SIG-M5 (cell line): ENCODE data around the gene TFR2.
A peak's percentile ranks its signal among the peaks of the same experiment; 100 is the strongest.
"Not testable (repeated sequence)": the region's sequence is repeated elsewhere in the genome, so short reads cannot be mapped to it uniquely, and the experiment has no call there.

ENCODE experiments used
- DNase-seq: peaks from one replicate; lab custom pipeline; 2025; lab: John Stamatoyannopoulos, UW

TFR2 gene

DNA sequence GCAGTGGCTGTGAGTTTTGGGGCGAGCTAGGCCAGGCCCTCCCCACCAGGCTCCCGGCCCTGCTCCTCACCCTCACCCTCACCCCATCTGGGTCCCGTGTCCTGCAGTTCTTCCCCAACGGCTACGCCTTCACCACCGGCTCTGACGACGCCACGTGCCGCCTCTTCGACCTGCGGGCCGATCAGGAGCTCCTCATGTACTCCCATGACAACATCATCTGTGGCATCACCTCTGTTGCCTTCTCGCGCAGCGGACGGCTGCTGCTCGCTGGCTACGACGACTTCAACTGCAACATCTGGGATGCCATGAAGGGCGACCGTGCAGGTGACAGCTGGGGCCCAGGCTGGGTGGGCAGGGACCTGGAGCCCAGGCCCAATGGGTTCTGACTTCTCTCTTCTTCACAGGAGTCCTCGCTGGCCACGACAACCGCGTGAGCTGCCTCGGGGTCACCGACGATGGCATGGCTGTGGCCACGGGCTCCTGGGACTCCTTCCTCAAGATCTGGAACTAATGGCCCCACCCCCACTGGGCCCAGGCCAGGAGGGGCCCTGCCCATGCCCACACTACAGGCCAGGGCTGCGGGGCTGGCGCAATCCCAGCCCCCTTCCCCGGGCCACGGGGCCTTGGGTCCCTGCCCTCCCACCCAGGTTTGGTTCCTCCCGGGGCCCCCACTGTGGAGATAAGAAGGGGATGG is 37.1 kb upstream of the TFR2 start:
- no peak for DNase-seq

DNA sequence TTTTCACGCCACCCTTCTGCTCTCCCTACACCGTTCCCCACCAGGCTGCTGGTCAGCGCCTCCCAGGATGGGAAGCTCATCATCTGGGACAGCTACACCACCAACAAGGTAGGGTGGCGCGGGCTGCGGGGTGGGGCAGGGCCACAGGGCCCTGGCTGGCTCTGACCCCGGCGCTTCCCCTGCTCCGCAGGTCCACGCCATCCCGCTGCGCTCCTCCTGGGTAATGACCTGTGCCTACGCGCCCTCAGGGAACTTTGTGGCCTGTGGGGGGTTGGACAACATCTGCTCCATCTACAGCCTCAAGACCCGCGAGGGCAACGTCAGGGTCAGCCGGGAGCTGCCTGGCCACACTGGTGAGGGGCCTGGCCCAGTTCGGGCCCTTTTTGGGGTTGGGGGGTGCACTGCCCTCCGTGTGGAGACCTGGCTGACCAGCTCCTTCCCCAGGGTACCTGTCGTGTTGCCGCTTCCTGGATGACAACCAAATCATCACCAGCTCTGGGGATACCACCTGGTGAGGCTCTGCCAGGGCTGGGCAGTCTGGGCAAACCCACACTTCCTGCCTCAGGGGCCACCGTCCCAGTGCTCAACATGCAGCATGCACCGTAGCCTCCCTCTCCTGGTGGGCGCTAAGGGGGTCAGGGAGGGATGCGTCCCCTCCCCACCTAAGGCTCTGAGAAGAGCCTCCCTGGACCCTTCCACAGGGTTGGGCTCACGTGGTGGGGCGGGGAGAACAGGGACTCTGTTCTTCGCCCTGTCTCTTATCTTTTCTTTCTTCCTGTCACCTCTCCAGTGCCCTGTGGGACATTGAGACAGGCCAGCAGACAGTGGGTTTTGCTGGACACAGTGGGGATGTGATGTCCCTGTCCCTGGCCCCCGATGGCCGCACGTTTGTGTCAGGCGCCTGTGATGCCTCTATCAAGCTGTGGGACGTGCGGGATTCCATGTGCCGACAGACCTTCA is 36.2 kb upstream of the TFR2 start:
- no peak for DNase-seq

DNA sequence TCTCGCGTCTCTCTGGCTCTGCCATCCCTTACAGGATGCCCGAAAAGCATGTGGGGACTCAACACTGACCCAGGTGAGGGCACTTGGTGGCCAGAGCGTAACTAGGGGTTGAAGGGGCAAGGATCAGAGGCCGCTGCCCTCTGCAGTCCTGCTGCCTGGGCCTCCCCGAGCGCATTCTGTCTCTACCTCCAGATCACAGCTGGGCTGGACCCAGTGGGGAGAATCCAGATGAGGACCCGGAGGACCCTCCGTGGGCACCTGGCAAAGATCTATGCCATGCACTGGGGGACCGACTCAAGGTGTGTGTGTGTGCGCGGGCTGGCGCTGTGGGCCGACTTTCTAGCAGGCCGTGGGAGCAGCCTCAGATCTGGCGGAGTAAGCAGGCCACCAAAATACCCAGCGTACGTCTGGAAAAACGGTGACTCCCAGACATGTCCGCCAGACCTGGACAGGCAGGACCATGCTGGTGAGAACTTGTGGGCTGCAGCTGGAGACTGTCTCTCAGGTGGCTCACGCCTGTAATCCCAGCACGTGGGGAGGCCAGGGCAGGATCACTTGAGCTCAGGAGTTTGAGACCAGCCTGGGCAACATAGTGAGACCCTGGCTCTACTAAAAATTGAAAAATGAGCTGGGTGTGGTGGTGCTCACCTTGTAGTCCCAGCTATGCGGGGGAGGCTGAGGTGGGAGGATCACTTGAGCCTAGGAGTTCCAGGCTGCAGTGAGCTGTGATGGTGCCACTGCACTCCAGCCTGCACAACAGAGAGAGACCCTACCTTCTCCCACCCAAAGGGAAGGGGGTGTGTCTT is 35.4 kb upstream of the TFR2 start:
- DNase-seq, result no peak

DNA sequence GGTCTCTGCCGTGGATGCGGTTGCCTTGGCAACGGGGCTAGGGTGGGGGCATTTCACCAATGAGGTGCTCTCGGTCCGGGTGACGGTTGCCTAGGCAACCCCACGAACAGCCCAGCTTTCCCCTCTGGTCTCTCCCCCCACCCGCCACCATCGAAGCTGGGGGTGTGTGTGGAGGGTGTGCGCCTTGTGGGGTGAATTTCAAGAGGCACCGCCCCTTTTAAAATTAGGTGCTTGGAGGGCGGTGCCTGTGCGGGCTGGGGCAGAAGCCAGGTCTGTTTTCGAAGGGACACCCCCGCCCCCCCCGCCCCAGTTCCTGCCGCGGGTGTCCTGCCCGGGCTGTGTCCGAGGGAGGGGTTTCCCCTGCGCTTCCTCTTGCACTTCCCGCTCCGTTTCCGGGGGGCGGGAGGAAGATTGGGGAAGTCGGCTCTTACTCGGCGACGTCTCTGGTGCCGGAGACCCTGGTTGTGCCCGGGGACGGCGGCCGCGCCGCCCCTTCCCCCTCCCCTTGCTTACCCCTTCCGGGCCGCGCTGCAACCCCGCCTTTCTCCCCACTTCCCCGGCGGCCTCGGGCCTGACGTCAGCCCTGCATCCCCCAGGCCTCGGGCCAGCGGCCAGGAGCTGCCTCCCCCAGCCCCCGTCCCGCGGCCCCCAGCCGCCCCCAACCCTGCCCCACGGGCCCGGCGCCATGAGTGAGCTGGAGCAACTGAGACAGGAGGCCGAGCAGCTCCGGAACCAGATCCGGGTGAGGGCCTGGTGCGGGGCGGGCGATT is 34.4 kb upstream of the TFR2 start:
- DNase-seq, result peak; percentile 39

- no peak for DNase-seq
Observed at GRCh38 chr7:100675105-100675451, 33.7 kb upstream of the TFR2 start.

DNA sequence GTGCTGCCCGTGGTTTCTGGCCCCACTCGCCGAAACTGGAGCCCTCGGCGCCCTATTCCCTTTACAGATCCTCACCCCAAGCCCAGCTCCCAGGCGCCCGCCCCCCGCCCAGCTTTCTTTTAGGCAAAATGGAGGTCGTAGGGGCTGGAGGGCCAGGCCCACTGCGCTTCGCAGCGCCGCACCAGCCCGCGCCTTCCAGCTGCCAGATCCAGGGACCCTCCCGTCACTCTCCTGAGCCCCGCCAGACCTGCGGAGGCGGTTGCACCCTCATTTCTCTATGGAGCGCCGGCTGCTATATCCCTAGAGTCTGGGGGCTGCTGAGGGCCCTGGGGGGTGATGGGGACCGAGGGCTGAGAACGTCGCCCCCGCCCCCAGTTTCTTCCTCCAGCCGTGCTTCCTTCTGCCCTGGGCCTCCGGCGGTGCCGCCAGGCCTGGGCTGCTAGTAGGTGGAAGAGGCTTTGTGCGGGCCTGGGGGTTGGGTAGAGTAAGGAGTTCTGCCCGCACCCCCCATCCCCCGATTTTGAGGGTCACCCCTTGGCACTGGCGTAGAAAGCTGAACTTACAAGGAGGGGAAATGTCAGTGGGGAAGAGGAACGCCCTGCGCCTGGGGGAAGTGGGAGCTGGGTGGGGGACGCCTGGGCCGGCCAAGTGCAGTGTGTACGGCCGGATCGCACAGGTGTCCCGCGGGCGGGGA is 33.2 kb upstream of the TFR2 start:
- DNase-seq, result no peak

GRCh38 chr7:100673942-100674410 is 32.6 kb upstream of the TFR2 start:
- DNase-seq, result no peak

DNA sequence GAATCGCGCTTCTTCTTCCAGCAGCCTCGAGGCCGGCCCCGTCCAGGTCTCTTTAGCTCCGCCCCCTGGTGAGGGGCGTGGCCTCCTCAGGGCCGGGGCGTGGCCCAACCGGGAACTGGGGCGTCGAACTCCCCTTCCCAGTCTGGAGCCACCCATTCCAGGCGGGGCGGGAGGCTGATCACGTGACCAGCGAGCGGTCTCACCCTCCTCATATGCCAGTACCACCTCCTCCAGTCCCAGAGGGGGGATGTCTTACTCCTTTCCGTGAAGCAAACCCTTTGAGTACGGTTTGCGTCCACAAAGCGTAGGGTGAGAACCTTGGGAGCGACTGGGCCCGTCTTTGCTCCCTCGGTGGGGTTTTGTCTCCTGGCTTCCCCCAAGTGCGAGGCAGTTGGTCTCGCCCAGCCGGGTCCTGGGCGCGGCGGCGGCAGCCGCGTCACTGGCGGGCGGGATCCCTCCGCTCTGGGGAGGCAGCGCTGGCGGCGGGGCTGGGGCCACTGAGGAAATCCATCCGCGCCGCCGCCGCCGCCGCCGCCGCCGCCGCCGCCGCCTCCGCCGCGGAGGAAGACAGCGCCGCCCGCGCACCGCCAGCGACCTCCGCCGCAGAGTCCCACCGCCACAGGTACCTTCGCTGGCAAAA is 32.1 kb upstream of the TFR2 start, which contains the start of gene GNB2:
TSS of gene GNB2 (plus strand) at position 439 of the 640 bp plus-strand sequence. CDS start 2,526 bp downstream, outside the sequence.
- peak; percentile 79 for DNase-seq

GRCh38 chr7:100671353-100672327 is 30.3 kb upstream of the TFR2 start:
- no peak for DNase-seq

DNA sequence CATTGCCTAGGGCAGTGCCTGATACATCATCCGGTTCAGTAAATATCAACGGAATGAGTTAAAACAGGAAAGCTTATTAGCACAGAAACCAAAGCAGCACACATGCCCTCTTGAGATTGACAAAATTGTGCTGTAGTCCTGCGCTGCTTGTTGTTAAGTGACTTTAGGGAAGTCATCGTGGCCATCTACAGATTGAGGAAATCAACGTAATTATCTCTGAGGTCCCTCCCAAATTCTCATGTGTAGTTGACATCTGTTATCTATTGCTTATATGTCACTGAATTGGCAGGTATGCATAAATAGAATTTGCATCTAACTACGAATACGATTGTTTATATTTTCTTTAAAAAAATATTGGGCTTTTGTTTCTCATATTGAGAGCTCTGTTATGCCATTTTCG is 28.7 kb upstream of the TFR2 start:
- no peak for DNase-seq

- not testable (repeated sequence) for DNase-seq
Observed at GRCh38 chr7:100669106-100669505, 27.8 kb upstream of the TFR2 start.

GRCh38 chr7:100668069-100668449 is 26.7 kb upstream of the TFR2 start:
- no peak for DNase-seq

DNA sequence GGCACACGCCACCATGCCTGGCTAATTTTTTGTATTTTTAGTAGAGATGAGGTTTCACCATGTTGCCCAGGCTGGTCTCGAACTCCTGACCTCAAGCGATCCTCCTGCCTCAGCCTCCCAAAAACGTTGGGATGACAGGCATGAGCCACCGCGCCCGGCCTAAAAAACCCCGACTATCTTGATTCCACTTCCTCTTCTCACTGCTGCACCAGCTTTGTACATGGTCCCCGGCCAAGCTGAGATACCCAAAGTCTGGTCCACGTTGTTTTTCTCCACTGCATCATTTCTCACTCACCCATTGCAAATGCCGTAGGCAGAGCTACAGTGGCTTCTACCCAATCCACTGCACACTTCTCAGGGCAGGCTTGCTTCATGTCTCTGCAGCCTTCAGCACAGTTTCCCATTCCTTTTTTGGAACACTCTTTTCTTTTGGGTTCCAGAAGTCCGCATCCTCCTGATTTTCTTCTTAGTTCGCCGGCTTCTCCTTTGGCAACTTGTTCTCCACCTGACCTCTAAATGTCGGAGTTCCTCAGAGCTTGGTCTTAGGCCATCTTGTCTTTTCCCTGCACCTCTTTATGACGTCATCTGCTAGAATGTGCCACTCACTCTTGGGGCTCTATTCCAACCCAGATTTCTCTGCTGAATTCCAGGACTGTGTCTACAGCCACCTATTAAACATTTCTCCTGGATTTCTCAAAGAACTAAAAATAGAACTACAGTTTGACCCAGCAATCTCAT is 26.1 kb upstream of the TFR2 start:
- DNase-seq, result no peak

DNA sequence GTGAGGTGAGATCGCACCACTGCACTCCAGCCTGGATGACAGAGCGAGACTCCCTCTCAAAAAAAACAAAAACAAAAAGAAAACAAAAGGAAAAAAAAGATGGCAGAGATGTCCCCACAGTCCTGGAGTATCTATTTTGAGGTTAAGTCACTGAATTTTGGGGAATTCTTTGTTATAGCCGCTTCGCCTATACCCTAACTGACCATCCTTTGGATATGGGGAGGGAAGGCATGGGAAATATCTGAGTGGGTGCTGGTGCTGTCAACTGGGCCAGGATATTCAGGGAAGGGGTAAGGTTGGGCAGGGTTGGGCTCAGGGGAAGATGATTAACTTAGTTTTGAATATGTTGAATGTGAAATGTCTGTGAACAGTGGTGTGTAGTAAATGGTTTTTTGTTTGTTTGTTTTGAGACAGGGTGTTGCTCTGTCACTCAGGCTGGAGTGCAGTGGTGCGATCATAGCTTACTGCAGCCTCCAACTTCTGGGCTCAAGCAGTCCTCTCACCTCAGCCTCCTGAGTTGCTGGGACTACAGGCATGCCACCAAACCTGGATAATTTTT is 23.9 kb upstream of the TFR2 start:
- no peak for DNase-seq

GRCh38 chr7:100662194-100662776 is 20.9 kb upstream of the TFR2 start:
- not testable (repeated sequence) for DNase-seq

DNA sequence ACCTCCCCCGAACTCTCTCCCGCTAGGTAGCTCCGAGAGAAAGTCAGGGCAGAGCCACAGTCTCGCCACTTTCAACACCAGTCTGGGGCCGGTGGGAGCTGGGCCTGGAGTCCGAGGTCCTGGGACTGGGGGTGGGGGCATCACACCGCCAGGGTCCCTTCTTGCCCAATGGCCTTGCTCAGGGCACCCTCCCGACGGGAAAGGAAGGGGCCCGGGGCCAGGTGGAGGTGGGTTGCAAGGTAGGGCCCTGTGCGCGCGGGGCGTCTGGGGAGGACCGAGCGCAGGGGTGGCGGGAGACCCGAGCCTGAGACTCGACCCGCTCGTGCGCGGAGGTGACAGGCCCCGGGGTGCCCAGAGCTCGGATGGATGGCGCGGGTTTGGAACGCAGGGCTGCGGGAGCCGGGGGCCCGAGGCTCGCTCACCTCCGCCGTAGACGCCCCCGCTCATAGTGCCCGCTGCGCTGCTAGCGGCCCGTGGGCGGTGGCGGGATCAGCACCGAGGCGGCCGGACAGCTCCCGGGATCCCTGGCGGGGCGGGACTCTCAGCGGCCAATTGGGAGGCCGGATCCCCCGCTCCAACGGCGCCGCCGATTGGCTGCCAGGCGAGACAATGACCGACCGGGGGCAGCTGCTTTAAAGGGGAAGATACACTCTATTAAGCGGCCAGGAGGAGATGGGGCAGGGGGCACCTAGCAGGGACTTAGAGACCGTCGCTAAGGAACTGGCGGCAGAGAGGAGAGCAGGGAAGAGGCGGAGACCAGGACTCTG is 14.7 kb upstream of the TFR2 start, which contains the start of gene ACTL6B:
TSS of gene ACTL6B (minus strand) at position 541 of the 767 bp plus-strand sequence. CDS start at position 447, 94 bp downstream.
- DNase-seq, result no peak
